ENCODE measurements around the gene BTG1.

DNA sequence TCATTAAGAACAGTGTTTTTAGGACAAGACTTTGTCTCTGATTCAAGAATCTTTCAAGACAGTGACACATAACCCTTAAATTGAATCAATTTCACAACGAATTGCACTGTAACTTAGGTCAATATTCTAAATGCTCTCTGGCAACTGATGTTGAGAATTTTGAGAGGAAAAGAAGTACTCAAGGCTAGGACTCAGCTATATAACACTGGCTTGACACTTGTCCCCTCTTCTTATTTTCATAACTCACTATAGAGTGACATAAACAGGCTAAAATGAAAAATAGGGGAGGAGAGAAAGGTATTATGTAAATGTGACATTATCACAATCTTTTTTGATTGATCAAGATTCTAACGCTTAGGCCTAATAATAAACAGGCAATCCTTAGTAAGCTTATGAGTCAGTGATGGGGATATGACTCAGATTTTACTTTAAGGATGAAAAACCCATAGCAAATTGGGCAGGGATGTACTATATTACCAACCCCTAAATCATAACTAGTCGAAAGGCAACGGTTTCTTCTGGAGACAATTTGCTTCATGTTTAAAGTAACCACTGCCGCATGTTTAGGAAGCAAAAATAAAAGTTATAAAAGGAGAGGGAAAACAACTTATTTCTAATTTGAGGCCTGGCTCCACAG is 10.9 kb downstream of the BTG1 start:
- TF ChIP-seq CTCF (IDR thresholded peaks at IDR 0.05) (no peak), EP300 (IDR thresholded peaks at IDR 0.05; ENCODE audit: low read depth) (no peak), POLR2A (IDR thresholded peaks at IDR 0.05) (no peak), POLR2AphosphoS5 (IDR thresholded peaks at IDR 0.05) (peak in 1 of 3 donors; percentile 7)

All from transverse colon (tissue), 4 donors.